OCI-LY7 (cell line): Measurements from ENCODE around the gene ADAMTS17. TPM values are rescaled to one million over a fixed set of nuclear protein-coding genes. Genes with fewer than 3 reads are reported as not detected.

ENCODE experiments used
- BruUV-seq: library from RNA; stranded (reverse); fragments of 400-500 nt; replicated peaks from 2 replicates; lab custom pipeline; 2021; lab: Mats Ljungman, UMichigan
- CTCF ChIA-PET: fragments of 300-600 bp; sonication (Branson Sonifier 250); formaldehyde crosslinking; loops from one replicate; lab custom pipeline; 2022; ENCODE audit warnings: antibody characterized with exemption; ENCODE audit not compliant: unreplicated experiment; lab: Charles Lee
- POLR2A ChIA-PET: fragments of 300-600 bp; sonication (Branson Sonifier 250); formaldehyde crosslinking; loops from one replicate; lab custom pipeline; 2022; ENCODE audit warnings: antibody characterized with exemption; lab: Charles Lee
- DNase-seq: peaks from one replicate; pipeline ENCODE4 v3.0.0-alpha.2; 2015; ENCODE audit warnings: low spot score
- H2AFZ ChIP-seq: fragments of 200-600 bp; sonication (generic), shearing (Covaris generic); 2 replicates; pipeline ENCODE4 v1.6.1; 2014; ENCODE audit warnings: mild to moderate bottlenecking, antibody characterized with exemption, low read length, moderate library complexity
- H3K27ac ChIP-seq: fragments of 200-600 bp; sonication (generic); 2 replicates; pipeline ENCODE4 v1.5.1; 2014; ENCODE audit warnings: mixed run types, low read depth, mild to moderate bottlenecking, moderate library complexity, low read length, inconsistent platforms; ENCODE audit not compliant: poor library complexity, severe bottlenecking
- H3K36me3 ChIP-seq: fragments of 200-600 bp; sonication (generic); 2 replicates; pipeline ENCODE4 v1.6.1; 2014; ENCODE audit warnings: mild to moderate bottlenecking, antibody characterized with exemption, low read length, moderate library complexity, mixed read lengths; ENCODE audit not compliant: insufficient read depth
- H3K4me1 ChIP-seq: fragments of 200-600 bp; sonication (generic); 2 replicates; pipeline ENCODE4 v1.5.1; 2014; ENCODE audit warnings: mild to moderate bottlenecking, low read length; ENCODE audit not compliant: insufficient read depth, poor library complexity, severe bottlenecking
- H3K4me2 ChIP-seq: fragments of 200-600 bp; sonication (generic); 2 replicates; pipeline ENCODE4 v1.6.1; 2014; ENCODE audit warnings: mild to moderate bottlenecking, low read length
- H3K4me3 ChIP-seq: fragments of 200-600 bp; sonication (generic); 2 replicates; pipeline ENCODE4 v1.5.1; 2014; ENCODE audit warnings: mild to moderate bottlenecking, low read depth, low read length; ENCODE audit not compliant: poor library complexity, severe bottlenecking
- H3K79me2 ChIP-seq: fragments of 200-600 bp; sonication (generic); 2 replicates; pipeline ENCODE4 v1.6.1; 2016; ENCODE audit warnings: low read depth, mild to moderate bottlenecking, low read length, moderate library complexity, mixed read lengths; ENCODE audit not compliant: insufficient read depth
- H3K9me2 ChIP-seq: fragments of 200-600 bp; sonication (generic); 2 replicates; pipeline ENCODE4 v1.6.1; 2016; ENCODE audit warnings: mild to moderate bottlenecking, low read length, mixed read lengths; ENCODE audit not compliant: insufficient read depth
- H3K9me3 ChIP-seq: fragments of 200-600 bp; sonication (generic); 2 replicates; pipeline ENCODE4 v1.6.1; 2014; ENCODE audit warnings: mild to moderate bottlenecking, mixed run types, low read length, mixed read lengths
- H4K20me1 ChIP-seq: fragments of 200-600 bp; sonication (generic); 2 replicates; pipeline ENCODE4 v1.6.1; 2014; ENCODE audit warnings: mild to moderate bottlenecking, antibody characterized with exemption, low read length, moderate library complexity, mixed read lengths; ENCODE audit not compliant: insufficient read depth
- CTCF ChIP-seq: fragments of 200-600 bp; sonication (generic); conservative IDR thresholded peaks from 2 replicates; pipeline ENCODE4 v1.5.1; 2014; ENCODE audit warnings: mild to moderate bottlenecking, antibody characterized with exemption, low read length, moderate library complexity, mixed read lengths
- EZH2phosphoT487 ChIP-seq: fragments of 200-600 bp; sonication (generic); IDR thresholded peaks from 2 replicates; pipeline ENCODE4 v1.6.1; 2018; ENCODE audit warnings: low read depth, borderline replicate concordance, mild to moderate bottlenecking, mixed run types, antibody characterized with exemption, low read length, moderate library complexity, mixed read lengths
- intact Hi-C: fragments of 100-400 bp; cut with micrococcal nuclease; formaldehyde crosslinking; loops from one replicate; pipeline ENCODE4 v1.10.0; 2022; ENCODE audit not compliant: unreplicated experiment
- total RNA-seq, 2 experiments: library from RNA; depleted of rRNA in 1 of 2; stranded (reverse); fragments of >200 nt in 1 of 2; shearing (Covaris generic) in 1 of 2; gene quantifications; 2 replicates each; pipeline ENCODE4 v1.2.3, GENCODE V29; 2014 to 2022

Gene ADAMTS17
- total RNA-seq, 2 experiments from 2014 or later: not detected

- no peak for DNase-seq
- ChIA-PET CTCF (no interaction called here), POLR2A (no interaction called here)
- TF ChIP-seq EZH2phosphoT487 (no peak), CTCF (no peak)
- intact Hi-C loops: no loop called here
- no peaks in the 10 kb centered on the region for H3K79me2 ChIP-seq
- H3K36me3 ChIP-seq: no peaks in the 10 kb centered on the region
- no peaks in the 10 kb centered on the region for H3K4me1 ChIP-seq
- H4K20me1 ChIP-seq: no peaks in the 10 kb centered on the region
- H3K4me2 ChIP-seq: no peak overlapping the region
- H3K4me3 ChIP-seq: no peak overlapping the region
- no peak overlapping the region for H2AFZ ChIP-seq
- H3K27ac ChIP-seq: no peak overlapping the region
- BruUV-seq: no TSS peak
- no peaks in the 10 kb centered on the region for H3K9me2 ChIP-seq
- no peaks in the 10 kb centered on the region for H3K9me3 ChIP-seq
Observed at GRCh38 chr15:100050877-100051786, 290.6 kb downstream of the ADAMTS17 start.

- ChIA-PET CTCF (no interaction called here), POLR2A (interaction anchor here (0.6 kb wide), 1 partner anchor 1115 kb away, joined by 3 read pairs; no protein-coding TSS in a partner anchor)
- Histone ChIP-seq H3K9me3 (no peaks in the 10 kb centered on the region), H3K4me1 (no peaks in the 10 kb centered on the region), H3K9me2 (no peaks in the 10 kb centered on the region), H3K4me2 (no peak overlapping the region), H3K27ac (no peak overlapping the region), H2AFZ (no peak overlapping the region), H3K4me3 (no peak overlapping the region), H3K79me2 (no peaks in the 10 kb centered on the region), H4K20me1 (no peaks in the 10 kb centered on the region), H3K36me3 (no peaks in the 10 kb centered on the region)
- intact Hi-C loops: no loop called here
- no peak for DNase-seq
- no peak for TF ChIP-seq CTCF
- TF ChIP-seq EZH2phosphoT487: no peak
- BruUV-seq: no TSS peak
Observed at GRCh38 chr15:100049936-100050876, 291.6 kb downstream of the ADAMTS17 start.
